ENCODE data around the gene MORN1. TPM values are rescaled to one million over a fixed set of nuclear protein-coding genes. Genes with fewer than 3 reads are reported as not detected.

The MORN1 gene
- total and polyA plus RNA-seq, 2 of the 8 experiments (the other 6 are each of a cell fraction or from before 2014, with no cell fraction given), result 5.0 to 9.1 TPM

DNA sequence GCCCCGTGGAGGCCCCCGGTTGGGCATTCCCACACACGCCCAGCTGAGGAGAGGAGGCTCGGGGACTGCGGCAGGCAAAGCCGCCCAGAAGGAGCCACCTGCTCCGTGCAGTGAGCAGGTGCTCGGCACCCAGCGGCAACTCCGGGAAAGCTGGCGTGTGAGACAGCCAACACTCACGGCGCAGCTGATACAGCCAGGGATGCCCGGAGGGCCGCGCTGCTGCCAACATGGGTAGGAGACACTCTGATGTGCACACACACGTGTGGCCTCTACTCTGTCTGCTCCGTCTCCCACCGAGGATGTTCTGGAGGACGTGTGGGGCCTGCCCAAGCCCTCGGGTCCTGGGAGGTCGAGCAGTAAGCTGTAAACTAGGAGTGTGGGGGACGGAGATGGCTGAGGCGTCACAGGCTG, 12.9 kb downstream of the MORN1 start:
- Histone ChIP-seq H4K5ac (ENCODE audit: insufficient read length, low read depth, low read length) (no peak overlapping the region), H3K4me2 (ENCODE audit: insufficient read depth in 1 of 2, low read depth in 2 of 2, low read length in 2 of 2) (no peak overlapping the region), H2AK5ac (ENCODE audit: low read depth, low read length) (no peak overlapping the region), H3K27ac (ENCODE audit: low read depth, low read length) (no peak overlapping the region), H3K18ac (ENCODE audit: extremely low read depth, low read length) (no peak overlapping the region), H2BK20ac (ENCODE audit: low read length) (no peak overlapping the region), H3K56ac (replicated peaks; ENCODE audit: insufficient read length, low read depth, low read length) (no peak overlapping the region), H2BK120ac (replicated peaks; ENCODE audit: low read depth, low read length) (no peak overlapping the region), H3K23me2 (ENCODE audit: low read depth, low read length) (no peaks in the 10 kb centered on the region), H3K4me1 (replicated peaks in 1 of 4; ENCODE audit: control insufficient read depth in 3 of 4, insufficient read depth in 4 of 4, low read length in 3 of 4) (peaks cover 0 to 2% (median under 1%) of the 10 kb centered on the region in 4 experiments; a peak in 3 of 7 replicates), H3K9me3 (ENCODE audit: insufficient read depth in 2 of 2, low read depth in 1 of 2, low read length in 1 of 2) (no peaks in the 10 kb centered on the region), H3K4me3 (ENCODE audit: extremely low read depth in 1 of 4, insufficient read depth in 2 of 4, low read depth in 3 of 4, low read length in 4 of 4) (no peak overlapping the region), H2BK5ac (ENCODE audit: low read depth, low read length) (no peak overlapping the region), H4K20me1 (replicated peaks in 1 of 2; ENCODE audit: control insufficient read depth in 1 of 2, insufficient read depth in 2 of 2, low read length in 2 of 2) (no peaks in the 10 kb centered on the region), H3K79me2 (ENCODE audit: control insufficient read depth in 1 of 2, insufficient read depth in 2 of 2, low read length in 2 of 2) (no peaks in the 10 kb centered on the region), H2BK12ac (ENCODE audit: low read depth, low read length) (no peak overlapping the region), H4K8ac (ENCODE audit: extremely low read depth, insufficient read depth, low read length) (no peak overlapping the region; the same call in 1 of the 2 replicates), H3K4ac (replicated peaks; ENCODE audit: insufficient read length, low read depth, low read length) (no peak overlapping the region), H3K36me3 (ENCODE audit: control insufficient read depth in 2 of 4, insufficient read depth in 4 of 4, low read length in 3 of 4) (no peaks in the 10 kb centered on the region), H2AFZ (ENCODE audit: low read length) (no peak overlapping the region), H3K79me1 (ENCODE audit: low read depth, low read length) (no peaks in the 10 kb centered on the region), H4K91ac (replicated peaks; ENCODE audit: insufficient read length, low read length) (no peak overlapping the region), H3K23ac (ENCODE audit: insufficient read length) (no peak overlapping the region), H3K27me3 (replicated peaks in 1 of 4; ENCODE audit: control insufficient read depth in 3 of 4, extremely low read depth in 1 of 4, insufficient read depth in 3 of 4, low read length in 3 of 4) (no peaks in the 10 kb centered on the region), H3K14ac (ENCODE audit: insufficient read length) (no peak overlapping the region), H3K9ac (replicated peaks in 1 of 4; ENCODE audit: extremely low read depth in 1 of 4, low read depth in 3 of 4, low read length in 3 of 4) (no peak overlapping the region), H2BK15ac (ENCODE audit: low read length) (no peak overlapping the region)
- 90% methylated on average over 22 of the region's 24 CpGs; no CpG with 5 or more reads in 1 of the 2 experiments for WGBS, 2 experiments (ENCODE audit: extremely low coverage in 1 of 2, insufficient coverage in 1 of 2, insufficient read length in 1 of 2, insufficient replicate concordance in 2 of 2, low coverage in 1 of 2, low lambda C conversion rate in 2 of 2, missing lambda C conversion rate in 1 of 2)
- ChIA-PET CTCF (ENCODE audit: partially characterized antibody) (interaction anchor here (0.8 to 2.0 kb wide), 7 partner anchors 28 to 202 kb away, joined by 3 to 9 read pairs (median 5); partner anchors contain the start of gene FAAP20), POLR2A (ENCODE audit: partially characterized antibody) (interaction anchor here (0.6 to 5.0 kb wide), 2 partner anchors 22 to 183 kb away, joined by 3 to 16 read pairs; partner anchors contain the start of gene FAAP20)
- no peak for DNase-seq (ENCODE audit: low read depth in 1 of 2, low spot score in 2 of 2)
- no peak for TF ChIP-seq JUN (IDR thresholded peaks at IDR 0.05; ENCODE audit: low read depth, low read length)
- no peak for TF ChIP-seq TBP (IDR thresholded peaks at IDR 0.05; ENCODE audit: low read depth, low read length)
- no peak for TF ChIP-seq SAP30 (IDR thresholded peaks at IDR 0.05; ENCODE audit: insufficient read depth, insufficient replicate concordance, low read length)
- FAIRE-seq, result no peak

Data from H1 (cell line).